Nephron (organoid): ENCODE results near the gene HNF1A.

Experiments
- H3K27ac Mint-ChIP-seq, 3 experiments: 2 replicates each; pipeline ENCODE4 v1.8.0; 2020; ENCODE audit warnings: mixed read lengths in 3 of 3, mild to moderate bottlenecking in 2 of 3, moderate library complexity in 1 of 3
- H3K27me3 Mint-ChIP-seq: 2 replicates; pipeline ENCODE4 v1.8.0; 2021; ENCODE audit warnings: low read depth, mild to moderate bottlenecking, moderate library complexity, mixed read lengths
- H3K36me3 Mint-ChIP-seq: 2 replicates; pipeline ENCODE4 v1.8.0; 2020; ENCODE audit warnings: low read depth, mixed read lengths
- H3K4me1 Mint-ChIP-seq: 2 replicates; pipeline ENCODE4 v1.8.0; 2020; ENCODE audit warnings: mixed read lengths
- H3K4me3 Mint-ChIP-seq, 3 experiments: 2 replicates each; pipeline ENCODE4 v1.8.0; 2020; ENCODE audit warnings: mild to moderate bottlenecking in 3 of 3, mixed read lengths in 3 of 3, moderate library complexity in 2 of 3
- H3K9me3 Mint-ChIP-seq: 2 replicates; pipeline ENCODE4 v1.8.0; 2020; ENCODE audit warnings: mixed read lengths
- CTCF ChIP-seq, 3 experiments: fragments of 200-600 bp; sonication (generic); IDR thresholded peaks; one replicate each; pipeline ENCODE4 v1.5.0; 2021; ENCODE audit warnings: antibody characterized with exemption in 3 of 3; ENCODE audit not compliant: unreplicated experiment in 3 of 3

HNF1A gene

DNA sequence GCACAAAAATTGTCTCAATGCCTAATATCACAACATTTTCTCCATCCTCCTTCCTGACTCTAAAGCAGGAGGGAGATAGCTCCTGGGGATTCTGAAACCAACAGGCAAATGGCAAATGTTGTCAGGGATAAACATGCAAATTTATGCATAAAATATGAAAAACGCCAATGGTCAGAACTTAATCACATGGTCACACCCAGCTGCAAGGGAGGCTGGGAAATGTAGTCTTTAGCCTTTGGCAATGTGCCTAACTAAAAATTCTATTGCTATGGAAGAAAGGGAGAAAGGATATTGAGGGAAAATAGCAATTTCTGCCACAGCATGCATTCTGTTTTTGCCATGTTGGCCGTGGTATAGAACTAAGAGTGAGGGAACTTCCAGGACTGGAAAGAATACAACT lies 72.4 kb downstream of the HNF1A start:
- H3K9me3 Mint-ChIP-seq = no peaks in the 10 kb centered on the region
- no peaks in the 10 kb centered on the region for H3K36me3 Mint-ChIP-seq
- peaks cover 26% of the 10 kb centered on the region for H3K27me3 Mint-ChIP-seq
- no peak overlapping the region for H3K4me3 Mint-ChIP-seq
- TF ChIP-seq CTCF (IDR thresholded peaks at IDR 0.05; ENCODE audit: unreplicated experiment in 3 of 3) = no peak
- H3K27ac Mint-ChIP-seq = no peak overlapping the region
- no peaks in the 10 kb centered on the region for H3K4me1 Mint-ChIP-seq
